HFF-Myc (cell line): ENCODE results near the gene PC.
A peak's percentile ranks its signal among the peaks of the same experiment; 100 is the strongest.
"Not testable (repeated sequence)": the region's sequence is repeated elsewhere in the genome, so short reads cannot be mapped to it uniquely, and the experiment has no call there.

ENCODE experiments used
- DNase-seq: peaks from one replicate; pipeline ENCODE4 v3.0.0-alpha.2; 2011; ENCODE audit warnings: low read depth; ENCODE audit errors: extremely low read depth
- H3K4me3 ChIP-seq: replicated peaks from 2 replicates; pipeline ENCODE4 v1.5.1; 2011; ENCODE audit warnings: low read depth, mild to moderate bottlenecking, control low read depth, low read length
- CTCF ChIP-seq: IDR thresholded peaks from 2 replicates; pipeline ENCODE4 v1.5.1; 2012; ENCODE audit warnings: mild to moderate bottlenecking, low read depth, low read length, control low read depth; ENCODE audit errors: missing control alignments

PC gene

GRCh38 chr11:66958232-66958955 lies at the start of gene PC:
Gene PC (minus strand): TSS chr11:66958383. CDS start chr11:66872159, 86,224 bp downstream.
- peak within 1 kb of the TSS; percentile 58 for H3K4me3 ChIP-seq
- no peak for TF ChIP-seq CTCF
- DNase-seq = peak; percentile 98

GRCh38 chr11:67007126-67007525 lies 48.9 kb upstream of the PC start:
- no peak overlapping the region for H3K4me3 ChIP-seq
- TF ChIP-seq CTCF = no peak

GRCh38 chr11:67006029-67006884 lies 48.1 kb upstream of the PC start:
- H3K4me3 ChIP-seq = no peak overlapping the region
- no peak for TF ChIP-seq CTCF

More at GRCh38 chr11:67007126-67007525, 48.9 kb upstream of the PC start:
- no peak for DNase-seq

GRCh38 chr11:67005200-67005599 lies 47.0 kb upstream of the PC start:
- not testable (repeated sequence) for H3K4me3 ChIP-seq, DNase-seq

More at GRCh38 chr11:67006029-67006884, 48.1 kb upstream of the PC start:
- no peak for DNase-seq

GRCh38 chr11:67002921-67003411 lies 44.8 kb upstream of the PC start:
- DNase-seq = no peak
- no peak overlapping the region for H3K4me3 ChIP-seq
- TF ChIP-seq CTCF = no peak

- no peak for TF ChIP-seq CTCF
- no peak for DNase-seq
- no peak overlapping the region for H3K4me3 ChIP-seq
Measured at GRCh38 chr11:67002297-67002913, 44.2 kb upstream of the PC start.

- TF ChIP-seq CTCF = no peak
- no peak for DNase-seq
- no peak overlapping the region for H3K4me3 ChIP-seq
Measured at GRCh38 chr11:67001332-67001731, 43.1 kb upstream of the PC start.
